IPS-18a (cell line): ENCODE data around the gene SSH2.

Experiments used
- H3K27ac ChIP-seq: one replicate; pipeline ENCODE4 v1.5.1; 2013; ENCODE audit warnings: low read length
- H3K27me3 ChIP-seq: one replicate; pipeline ENCODE4 v1.6.1; 2013; ENCODE audit warnings: mild to moderate bottlenecking, low read length; ENCODE audit not compliant: control insufficient read depth, insufficient read depth
- H3K36me3 ChIP-seq: one replicate; pipeline ENCODE4 v1.6.1; 2013; ENCODE audit warnings: low read depth, low read length; ENCODE audit not compliant: control insufficient read depth
- H3K4me1 ChIP-seq: one replicate; pipeline ENCODE4 v1.6.1; 2013; ENCODE audit warnings: low read depth, low read length; ENCODE audit not compliant: control insufficient read depth
- H3K4me3 ChIP-seq: one replicate; pipeline ENCODE4 v1.5.1; 2013; ENCODE audit warnings: low read length
- H3K9ac ChIP-seq: one replicate; pipeline ENCODE4 v1.6.1; 2013; ENCODE audit warnings: mild to moderate bottlenecking, low read length, moderate library complexity
- H3K9me3 ChIP-seq: one replicate; pipeline ENCODE4 v1.6.1; 2013; ENCODE audit warnings: low read depth, low read length; ENCODE audit not compliant: control insufficient read depth

Gene SSH2

DNA sequence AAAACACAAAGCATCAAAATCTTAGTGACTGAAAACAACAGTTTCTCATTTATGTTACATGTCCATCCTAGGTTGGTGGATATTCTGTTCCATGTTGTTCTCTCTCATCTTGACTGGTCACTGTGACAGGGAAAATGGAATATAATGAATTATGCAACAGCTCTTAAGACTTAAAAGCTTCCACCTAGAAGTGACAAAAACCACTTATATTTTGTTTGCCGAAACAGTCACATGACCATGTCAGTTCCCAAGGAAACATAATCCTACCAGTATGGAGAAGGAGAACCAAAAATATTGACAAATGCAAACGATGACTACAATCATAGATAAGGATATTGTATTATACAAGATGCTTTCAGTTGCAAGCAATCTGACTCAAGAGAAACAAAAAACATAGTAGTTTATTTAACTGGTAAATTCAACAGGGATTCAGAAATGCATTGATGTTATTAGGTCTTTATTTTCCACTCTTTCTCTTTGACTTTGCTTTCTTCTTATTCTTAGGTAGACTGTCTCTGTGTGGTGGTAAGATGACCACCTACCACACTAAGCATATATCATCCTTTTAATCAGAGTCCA is 103.8 kb downstream of the SSH2 start:
- Histone ChIP-seq H3K27me3 (no peaks in the 10 kb centered on the region), H3K36me3 (no peaks in the 10 kb centered on the region), H3K27ac (no peak overlapping the region), H3K4me3 (no peak overlapping the region), H3K9ac (no peak overlapping the region), H3K4me1 (peaks cover 10% of the 10 kb centered on the region), H3K9me3 (no peaks in the 10 kb centered on the region)

DNA sequence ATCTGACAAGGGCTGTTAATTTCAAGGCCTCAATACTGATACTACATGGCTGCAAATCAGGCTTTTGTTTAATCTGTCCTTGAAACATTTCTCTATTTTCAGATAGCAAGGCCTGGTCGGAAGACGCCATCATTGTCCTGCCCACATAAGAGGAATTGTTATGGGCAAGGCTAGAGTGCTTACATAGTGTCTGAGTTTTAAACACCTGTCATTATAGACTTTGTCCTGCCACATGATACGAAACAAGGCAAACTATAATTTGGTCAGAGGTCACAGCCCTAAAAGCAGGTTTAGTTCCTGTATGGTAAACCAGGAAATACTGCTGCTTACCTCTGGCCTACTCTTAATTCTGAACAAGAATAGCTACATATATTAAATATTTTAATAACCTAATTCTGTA is 104.4 kb downstream of the SSH2 start:
- H3K4me1 ChIP-seq: peaks cover 10% of the 10 kb centered on the region

DNA sequence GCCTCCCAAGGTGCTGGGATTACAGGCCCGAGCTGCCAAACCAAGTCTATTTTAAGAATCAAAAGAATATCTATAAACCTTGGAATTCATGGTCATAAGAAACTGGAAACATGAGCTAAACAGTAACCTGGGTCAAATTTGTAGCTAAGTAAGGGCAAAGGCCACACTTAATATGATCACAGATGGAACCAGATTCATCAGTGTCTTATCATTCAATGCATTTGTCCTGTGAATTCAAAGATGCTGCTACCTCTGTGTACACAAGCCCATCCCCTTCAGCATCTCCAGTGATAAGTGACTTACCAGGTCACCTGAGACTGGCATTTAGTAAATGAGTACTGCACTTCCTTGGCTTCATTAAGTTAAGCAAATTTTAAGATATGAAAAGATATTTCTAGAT is 108.1 kb downstream of the SSH2 start:
- Histone ChIP-seq H3K27ac (no peak overlapping the region), H3K27me3 (no peaks in the 10 kb centered on the region), H3K9me3 (no peaks in the 10 kb centered on the region), H3K9ac (no peak overlapping the region), H3K36me3 (no peaks in the 10 kb centered on the region), H3K4me1 (peaks cover under 1% of the 10 kb centered on the region), H3K4me3 (no peak overlapping the region)

More for the DNA sequence above, 104.4 kb downstream of the SSH2 start:
- Histone ChIP-seq H3K36me3 (no peaks in the 10 kb centered on the region), H3K9me3 (no peaks in the 10 kb centered on the region), H3K27me3 (no peaks in the 10 kb centered on the region), H3K4me3 (no peak overlapping the region), H3K27ac (no peak overlapping the region), H3K9ac (no peak overlapping the region)

DNA sequence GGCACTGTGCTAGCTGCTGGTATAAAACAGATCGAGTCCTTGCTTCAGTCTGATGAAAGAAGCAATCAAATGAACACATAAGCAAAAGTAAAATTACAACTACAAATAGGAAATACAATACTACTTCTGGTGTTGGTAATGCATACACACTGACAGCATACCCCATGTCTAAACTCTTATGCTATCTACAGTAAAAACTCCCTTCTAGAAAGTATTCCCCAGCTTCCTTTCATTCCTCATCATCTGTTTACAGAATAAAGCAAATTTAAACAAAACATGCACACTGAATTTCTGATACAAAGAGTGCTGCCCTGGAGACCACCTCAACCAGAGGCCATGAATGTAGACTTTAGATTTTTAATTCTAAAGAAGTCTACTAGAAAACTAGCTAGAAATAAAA is 109.6 kb downstream of the SSH2 start:
- Histone ChIP-seq H3K27me3 (no peaks in the 10 kb centered on the region), H3K9ac (no peak overlapping the region), H3K36me3 (no peaks in the 10 kb centered on the region), H3K9me3 (no peaks in the 10 kb centered on the region), H3K4me1 (no peaks in the 10 kb centered on the region), H3K27ac (no peak overlapping the region), H3K4me3 (no peak overlapping the region)

DNA sequence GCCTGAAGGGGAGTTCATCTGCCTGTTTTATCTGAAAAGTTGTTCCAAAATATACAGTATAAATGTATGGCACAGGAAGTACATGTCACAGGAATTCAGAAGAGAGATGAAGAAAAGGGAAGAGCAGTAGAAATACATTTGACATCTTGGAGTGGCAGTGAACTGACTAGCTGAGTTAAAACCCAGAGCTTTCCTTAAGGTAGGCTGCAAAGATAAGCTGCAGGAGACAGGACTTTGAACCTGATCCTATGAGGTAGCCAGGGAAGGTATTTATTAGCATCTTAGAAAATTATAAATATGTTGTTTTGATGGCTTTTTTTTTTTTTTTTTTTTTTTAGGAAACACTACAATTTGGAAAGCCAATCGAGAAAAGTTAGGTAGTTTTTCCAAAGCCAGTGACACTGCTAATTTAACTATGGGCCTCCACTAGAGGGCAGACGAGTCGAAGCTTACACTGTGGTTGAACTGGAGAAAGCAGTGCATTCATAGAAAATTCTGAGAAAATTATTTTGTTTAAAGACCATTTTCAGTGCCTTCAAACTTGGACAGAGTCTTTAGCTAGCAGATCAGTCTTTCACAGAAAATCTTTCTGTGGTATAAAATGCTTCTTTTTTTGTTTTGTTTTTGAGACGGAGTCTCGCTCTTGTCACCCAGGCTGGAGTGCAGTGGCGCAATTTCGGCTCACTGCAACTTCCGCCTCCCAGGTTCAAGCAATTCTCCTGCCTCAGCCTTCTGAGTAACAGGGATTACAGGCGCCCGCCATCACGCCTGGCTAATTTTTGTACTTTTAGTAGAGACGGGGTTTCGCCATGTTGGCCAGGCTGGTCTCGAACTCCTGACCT is 122.3 kb downstream of the SSH2 start:
- Histone ChIP-seq H3K27me3 (no peaks in the 10 kb centered on the region), H3K36me3 (no peaks in the 10 kb centered on the region), H3K27ac (no peak overlapping the region), H3K9me3 (no peaks in the 10 kb centered on the region), H3K4me1 (no peaks in the 10 kb centered on the region), H3K4me3 (no peak overlapping the region), H3K9ac (no peak overlapping the region)

- Histone ChIP-seq H3K4me3 (no peak overlapping the region), H3K27ac (no peak overlapping the region), H3K9me3 (no peaks in the 10 kb centered on the region), H3K36me3 (no peaks in the 10 kb centered on the region), H3K27me3 (no peaks in the 10 kb centered on the region), H3K9ac (no peak overlapping the region), H3K4me1 (no peaks in the 10 kb centered on the region)
These were observed 127.8 kb downstream of the SSH2 start for GRCh38 chr17:29802246-29802645.

- H3K36me3 ChIP-seq: no peaks in the 10 kb centered on the region
- no peak overlapping the region for H3K27ac ChIP-seq
These were observed 129.6 kb downstream of the SSH2 start for GRCh38 chr17:29800457-29800856.

GRCh38 chr17:29796652-29797051 is 133.4 kb downstream of the SSH2 start:
- Histone ChIP-seq H3K9ac (no peak overlapping the region), H3K4me1 (no peaks in the 10 kb centered on the region), H3K27ac (no peak overlapping the region), H3K36me3 (no peaks in the 10 kb centered on the region), H3K4me3 (no peak overlapping the region), H3K9me3 (no peaks in the 10 kb centered on the region), H3K27me3 (no peaks in the 10 kb centered on the region)

More at GRCh38 chr17:29800457-29800856, 129.6 kb downstream of the SSH2 start:
- no peaks in the 10 kb centered on the region for H3K4me1 ChIP-seq
- no peaks in the 10 kb centered on the region for H3K9me3 ChIP-seq
- no peaks in the 10 kb centered on the region for H3K27me3 ChIP-seq
- no peak overlapping the region for H3K4me3 ChIP-seq
- H3K9ac ChIP-seq: no peak overlapping the region

DNA sequence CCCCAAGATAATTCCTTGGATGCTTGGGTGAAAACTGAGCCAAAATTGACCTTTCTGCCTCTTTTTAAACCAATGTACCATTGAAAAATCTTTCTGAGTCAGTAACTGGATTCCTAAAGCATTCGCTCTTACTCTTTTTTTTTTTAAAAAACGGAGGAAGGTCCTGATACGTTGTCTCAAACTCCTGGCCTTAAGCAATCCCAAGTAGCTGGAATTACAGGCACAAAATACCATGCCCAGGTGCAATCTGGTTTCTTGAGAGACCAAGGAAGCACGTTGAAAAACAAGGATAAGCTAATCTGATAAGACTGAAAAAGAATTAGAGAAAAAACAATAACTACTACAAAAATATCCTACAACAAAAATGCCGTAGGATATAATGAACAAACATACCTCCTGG is 136.5 kb downstream of the SSH2 start:
- no peaks in the 10 kb centered on the region for H3K9me3 ChIP-seq
- no peak overlapping the region for H3K9ac ChIP-seq
- H3K4me3 ChIP-seq: no peak overlapping the region
- H3K27ac ChIP-seq: no peak overlapping the region
- H3K27me3 ChIP-seq: no peaks in the 10 kb centered on the region
- H3K36me3 ChIP-seq: no peaks in the 10 kb centered on the region
- H3K4me1 ChIP-seq: peaks cover 11% of the 10 kb centered on the region

GRCh38 chr17:29791336-29792080 is 138.5 kb downstream of the SSH2 start:
- H3K4me3 ChIP-seq: no peak overlapping the region
- H3K27me3 ChIP-seq: no peaks in the 10 kb centered on the region
- no peaks in the 10 kb centered on the region for H3K36me3 ChIP-seq
- no peak overlapping the region for H3K9ac ChIP-seq
- H3K4me1 ChIP-seq: peaks cover 16% of the 10 kb centered on the region
- no peak overlapping the region for H3K27ac ChIP-seq
- no peaks in the 10 kb centered on the region for H3K9me3 ChIP-seq

DNA sequence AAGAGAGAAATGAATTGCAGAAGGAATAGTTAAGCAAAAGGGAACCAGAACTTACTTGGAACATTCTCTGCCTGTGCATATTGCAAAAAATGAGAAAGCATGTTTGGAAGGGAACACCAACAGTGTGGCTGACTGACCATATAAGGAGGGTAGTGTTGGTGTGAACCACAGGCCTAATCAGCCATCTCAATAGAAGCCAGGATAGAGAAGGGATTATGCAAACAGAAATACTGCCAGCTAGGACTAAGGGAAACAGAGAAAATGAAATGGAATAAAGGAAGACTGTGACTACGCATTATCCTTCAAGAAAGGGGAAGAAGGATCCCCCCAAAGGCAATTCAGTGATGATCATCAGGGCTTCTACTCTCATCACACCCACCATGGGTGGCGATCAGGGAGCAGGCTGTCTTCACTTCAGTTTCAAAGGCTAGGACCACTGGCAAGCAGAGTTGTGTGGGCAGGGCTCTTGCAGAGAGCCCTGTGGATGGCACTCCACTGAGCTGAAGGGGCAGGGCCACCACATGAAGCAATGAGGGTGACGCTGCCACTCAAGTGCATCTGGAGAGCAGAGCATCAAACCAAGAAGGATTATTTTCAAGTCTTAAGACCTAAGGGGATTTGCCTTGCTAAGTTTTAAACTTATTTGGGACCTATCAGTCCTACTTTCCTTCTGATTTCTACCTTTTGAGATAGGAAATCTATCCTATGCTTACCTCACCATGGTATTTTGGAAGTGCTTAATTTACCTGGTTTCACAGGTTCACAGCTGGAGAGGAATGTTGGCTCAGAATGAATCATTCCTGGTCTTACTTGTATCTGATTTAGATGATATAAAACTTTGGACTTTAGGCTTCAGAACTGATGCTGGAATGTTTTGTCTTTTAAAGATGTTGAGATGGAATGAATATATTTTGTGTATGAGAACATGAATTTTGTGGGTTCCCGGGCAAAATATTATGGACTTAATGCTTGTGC is 140.5 kb downstream of the SSH2 start:
- Histone ChIP-seq H3K27ac (no peak overlapping the region), H3K36me3 (no peaks in the 10 kb centered on the region), H3K4me3 (no peak overlapping the region), H3K9ac (no peak overlapping the region), H3K9me3 (no peaks in the 10 kb centered on the region), H3K27me3 (no peaks in the 10 kb centered on the region), H3K4me1 (peaks cover 20% of the 10 kb centered on the region)
